B cell (primary cell): ENCODE data around the gene RIC1. TPM values are rescaled to one million over a fixed set of nuclear protein-coding genes. Genes with fewer than 3 reads are reported as not detected.
"Not testable (repeated sequence)": the region's sequence is repeated elsewhere in the genome, so short reads cannot be mapped to it uniquely, and the experiment has no call there.

Experiments
- ATAC-seq: fragments of 200-7000 bp; cut with Tn5 transposase; one replicate; pipeline ENCODE4 v1.10.0; 2021; ENCODE audit warnings: low read depth, mild to moderate bottlenecking, moderate number of reproducible peaks, moderate library complexity
- CTCF ChIA-PET: fragments of 350-600 bp; sonication (Branson Sonifier 250); formaldehyde crosslinking; loops from one replicate; lab custom pipeline; 2021; ENCODE audit warnings: antibody characterized with exemption, inconsistent platforms; lab: Charles Lee
- POLR2A ChIA-PET: fragments of 350-600 bp; sonication (Branson Sonifier 250); formaldehyde crosslinking; loops from one replicate; lab custom pipeline; 2021; ENCODE audit warnings: antibody characterized with exemption; lab: Charles Lee
- DNase-seq: peaks from one replicate; pipeline ENCODE4 v3.0.0; 2013
- H2AFZ ChIP-seq: 2 replicates; pipeline ENCODE4 v1.6.1; 2012; ENCODE audit warnings: mild to moderate bottlenecking, low read depth, low read length; ENCODE audit not compliant: insufficient read depth, poor library complexity, severe bottlenecking
- H3K27ac ChIP-seq, 2 donors: 1 replicate in 1 of 2; 2 replicates in 1 of 2; pipeline ENCODE4 v1.5.1; 2012 to 2013; ENCODE audit warnings: low read length in 2 of 2, mild to moderate bottlenecking in 2 of 2, moderate library complexity in 1 of 2
- H3K27me3 ChIP-seq, 4 experiments: fragments of 200-600 bp in 1 of 4; sonication (generic) in 1 of 4; replicated peaks in 1 of 4; 1 replicate in 2 of 4; 2 replicates in 2 of 4; pipeline versions ENCODE4 v1.6.1 to v1.7.0; 2013 to 2016; ENCODE audit warnings: low read length in 3 of 4, mild to moderate bottlenecking in 2 of 4, mixed read lengths in 1 of 4, moderate library complexity in 1 of 4; ENCODE audit not compliant: insufficient read depth in 4 of 4, control insufficient read depth in 3 of 4; ENCODE audit errors: control extremely low read depth in 1 of 4
- H3K36me3 ChIP-seq, 2 experiments: replicated peaks in 1 of 2; 1 replicate in 1 of 2; 2 replicates in 1 of 2; pipeline versions ENCODE4 v1.6.1 to v1.7.1; 2013; ENCODE audit warnings: low read length in 1 of 2; ENCODE audit not compliant: insufficient read depth in 2 of 2, control insufficient read depth in 1 of 2; ENCODE audit errors: control extremely low read depth in 1 of 2, extremely low read depth in 1 of 2
- H3K4me1 ChIP-seq, 2 donors: fragments of 200-600 bp in 1 of 2; sonication (generic) in 1 of 2; 1 replicate in 1 of 2; 2 replicates in 1 of 2; pipeline versions ENCODE4 v1.5.1 to v1.6.1; 2013 to 2017; ENCODE audit warnings: low read length in 2 of 2; ENCODE audit not compliant: control insufficient read depth in 2 of 2, insufficient read depth in 2 of 2
- H3K4me2 ChIP-seq: replicated peaks from 2 replicates; pipeline ENCODE3; 2012; ENCODE audit warnings: mild to moderate bottlenecking, low read depth, low read length; ENCODE audit not compliant: poor library complexity, severe bottlenecking
- H3K4me3 ChIP-seq, 5 experiments: fragments of 200-600 bp in 1 of 5; sonication (generic) in 1 of 5; 1 replicate in 3 of 5; 2 replicates in 2 of 5; pipeline versions ENCODE4 v1.5.1 to v1.7.0; 2011 to 2016; ENCODE audit warnings: low read length in 4 of 5, mild to moderate bottlenecking in 4 of 5, low read depth in 2 of 5, control low read depth in 1 of 5, moderate library complexity in 1 of 5; ENCODE audit not compliant: insufficient read depth in 1 of 5; ENCODE audit errors: control extremely low read depth in 1 of 5, extremely low read depth in 1 of 5
- H3K79me2 ChIP-seq: fragments of 200-600 bp; sonication (generic); one replicate; pipeline ENCODE4 v1.6.0; 2016; ENCODE audit warnings: low read length; ENCODE audit not compliant: control insufficient read depth, insufficient read depth
- H3K9ac ChIP-seq: fragments of 200-600 bp; sonication (generic); 2 replicates; pipeline ENCODE4 v1.6.1; 2017; ENCODE audit warnings: mild to moderate bottlenecking, low read length, moderate library complexity
- H3K9me3 ChIP-seq, 3 donors: one replicate each; pipeline versions ENCODE4 v1.6.1 to v1.7.1; 2013; ENCODE audit warnings: low read length in 2 of 3; ENCODE audit not compliant: control insufficient read depth in 2 of 3, insufficient read depth in 1 of 3; ENCODE audit errors: control extremely low read depth in 1 of 3
- H4K20me1 ChIP-seq: 2 replicates; pipeline ENCODE4 v1.6.0; 2012; ENCODE audit warnings: mild to moderate bottlenecking, low read length; ENCODE audit not compliant: insufficient read depth, control insufficient read depth, poor library complexity, severe bottlenecking
- H3K27ac Mint-ChIP-seq: one replicate; pipeline ENCODE4 v1.8.0; 2021; ENCODE audit warnings: mixed read lengths
- H3K27me3 Mint-ChIP-seq: one replicate; pipeline ENCODE4 v1.8.0; 2021; ENCODE audit warnings: mixed read lengths
- H3K4me1 Mint-ChIP-seq: one replicate; pipeline ENCODE4 v1.8.0; 2021; ENCODE audit warnings: mixed read lengths
- H3K4me3 Mint-ChIP-seq: one replicate; pipeline ENCODE4 v1.8.0; 2021; ENCODE audit warnings: mixed read lengths
- H3K9me3 Mint-ChIP-seq: one replicate; pipeline ENCODE4 v1.8.0; 2022; ENCODE audit warnings: mixed read lengths; ENCODE audit not compliant: insufficient read depth
- CTCF ChIP-seq: fragments of 200-600 bp; IDR thresholded peaks from one replicate; pipeline ENCODE4 v1.8.0; 2022; ENCODE audit warnings: antibody characterized with exemption, mild to moderate bottlenecking
- EZH2 ChIP-seq: IDR thresholded peaks from 2 replicates; pipeline ENCODE4 v1.6.1; 2012; ENCODE audit warnings: borderline replicate concordance, low read depth, mild to moderate bottlenecking, moderate library complexity, low read length; ENCODE audit not compliant: insufficient read depth, poor library complexity, severe bottlenecking
- WGBS: methylation state at CpG from one replicate; pipeline ENCODE4 v1.1.5; 2013; ENCODE audit warnings: missing lambda C conversion rate; ENCODE audit not compliant: insufficient coverage; 5-methylcytosine and 5-hydroxymethylcytosine counted together
- intact Hi-C: fragments of 100-400 bp; cut with micrococcal nuclease; formaldehyde crosslinking; loops from one replicate; pipeline ENCODE4 v1.10.0; 2022
- polyA plus RNA-seq: library from polyadenylated mRNA; depleted of rRNA; stranded (reverse); fragments of >200 nt; gene quantifications from 2 replicates; pipeline ENCODE4 v1.2.3, GENCODE V29; 2012
- total RNA-seq, 2 donors: library from RNA; stranded (reverse); fragments of 120-200 nt in 1 of 2; gene quantifications; 1 replicate in 1 of 2; 2 replicates in 1 of 2; pipeline versions ENCODE4 v1.2.3 to v1.2.4, GENCODE V29; 2013 to 2022

Gene RIC1
- total and polyA plus RNA-seq, 2 donors (not counting 1 experiment from before 2014, with no cell fraction given) = 20.7 to 58.8 TPM

- Histone ChIP-seq H3K4me1 (no peaks in the 10 kb centered on the region), H3K27me3 (no peaks in the 10 kb centered on the region), H3K79me2 (peaks cover 80% of the 10 kb centered on the region), H3K36me3 (peaks cover 3 to 7% of the 10 kb centered on the region in 2 experiments), H2AFZ (no peak overlapping the region), H3K27ac (no peak overlapping the region), H4K20me1 (peaks cover 35% of the 10 kb centered on the region), H3K9me3 (peaks cover 1 to 43% (median 38%) of the 10 kb centered on the region in 3 donors), H3K9ac (no peak overlapping the region), H3K4me3 (no peak overlapping the region), H3K4me2 (no peak overlapping the region)
- WGBS = no CpG with 5 or more reads among the region's 1 CpG
- peaks cover 33% of the 10 kb centered on the region for H3K4me1 Mint-ChIP-seq
- no peak overlapping the region for H3K27ac Mint-ChIP-seq
- no peak overlapping the region for H3K4me3 Mint-ChIP-seq
- H3K27me3 Mint-ChIP-seq = no peaks in the 10 kb centered on the region
- no peak for DNase-seq
- ChIA-PET POLR2A (no interaction called here), CTCF (interaction anchor here (1.3 kb wide), 1 partner anchor 26 kb away, joined by 3 read pairs; no protein-coding TSS in a partner anchor)
- no peak for TF ChIP-seq CTCF
- no peak for TF ChIP-seq EZH2
- intact Hi-C loops = no loop called here
- ATAC-seq = no peak
- peaks cover 23% of the 10 kb centered on the region for H3K9me3 Mint-ChIP-seq
Observed at GRCh38 chr9:5652821-5653220, 23.9 kb downstream of the RIC1 start.

- H3K4me3 ChIP-seq, DNase-seq, intact Hi-C loops, H3K27me3 Mint-ChIP-seq, H3K4me3 Mint-ChIP-seq, ATAC-seq, H2AFZ ChIP-seq, H3K9ac ChIP-seq, H3K4me1 ChIP-seq, H3K9me3 ChIP-seq, H3K4me2 ChIP-seq, H3K27ac Mint-ChIP-seq, POLR2A ChIA-PET, CTCF ChIA-PET, H3K27me3 ChIP-seq, H3K27ac ChIP-seq: not testable (repeated sequence)
- Histone ChIP-seq H3K36me3 (peaks cover 3 to 14% of the 10 kb centered on the region in 2 experiments), H4K20me1 (peaks cover 61% of the 10 kb centered on the region), H3K79me2 (peaks cover 89% of the 10 kb centered on the region)
- H3K4me1 Mint-ChIP-seq = peaks cover 54% of the 10 kb centered on the region
- H3K9me3 Mint-ChIP-seq = peaks cover 15% of the 10 kb centered on the region
- WGBS = no CpG with 5 or more reads among the region's 1 CpG
Observed at GRCh38 chr9:5662804-5663203, 33.9 kb downstream of the RIC1 start.
